Stimulated activated CD4-positive, alpha-beta T cell treated with anti-CD3 and anti-CD28 coated beads, Interleukin-12 subunit alpha, Interleukin-12 subunit beta, amount 100 ng/mL, for 48 hours (primary cell): ENCODE measurements around the gene GNB1.
A peak's percentile ranks its signal among the peaks of the same experiment; 100 is the strongest.

Experiments used
- DNase-seq, 3 donors: peaks; one replicate each; pipeline ENCODE4 v3.0.0-alpha.2; 2020; ENCODE audit warnings: low read depth in 2 of 3, low spot score in 1 of 3

GNB1 gene

DNA sequence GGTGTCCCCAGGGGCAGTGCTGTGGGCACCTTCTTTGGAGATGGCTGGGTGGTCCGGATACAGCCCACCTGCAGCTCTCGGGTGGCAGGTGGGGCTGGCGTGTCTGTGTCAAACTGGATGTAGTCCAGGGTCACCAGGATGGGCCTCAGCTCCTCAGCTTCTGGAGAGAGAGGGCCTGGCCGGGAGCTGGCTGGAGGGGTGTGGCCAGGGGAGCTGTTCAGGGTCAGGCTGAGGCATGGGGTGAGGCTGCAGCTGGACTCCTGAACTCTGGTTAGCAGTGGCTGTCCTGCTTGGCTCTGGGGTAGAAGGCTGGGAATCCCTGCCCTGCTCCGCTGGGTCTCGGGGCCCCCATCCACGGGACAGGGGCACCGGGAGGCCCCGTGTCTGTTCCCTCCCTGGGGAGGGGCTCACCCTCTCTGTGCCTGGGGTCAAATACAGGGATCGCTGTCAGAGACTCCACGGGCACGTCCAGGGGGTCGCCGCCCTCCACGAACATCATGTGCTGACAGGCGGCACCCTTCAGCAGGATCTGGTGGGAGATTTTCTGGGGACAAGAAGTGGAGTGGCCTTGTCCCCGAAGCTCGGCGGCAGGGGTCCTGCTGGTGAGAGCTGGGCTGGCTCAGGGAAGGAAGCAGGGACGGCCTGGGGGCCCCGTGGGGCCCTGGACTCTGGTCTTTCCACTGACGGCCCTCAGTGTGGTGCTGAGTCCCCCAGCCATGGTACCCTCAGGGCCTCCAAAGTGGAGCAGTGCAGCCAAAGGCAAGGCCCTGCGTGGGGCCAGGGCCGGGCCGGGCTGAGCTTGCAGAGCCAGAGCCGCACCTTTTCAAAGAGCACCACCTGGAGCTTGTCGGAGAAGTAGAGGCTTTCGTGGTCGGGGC, 32.3 kb upstream of the GNB1 start:
- no peak for DNase-seq

- DNase-seq, result no peak
Measured at GRCh38 chr1:1922702-1922955, 31.7 kb upstream of the GNB1 start.

- DNase-seq, result no peak
Measured at GRCh38 chr1:1921901-1922701, 31.2 kb upstream of the GNB1 start.

DNA sequence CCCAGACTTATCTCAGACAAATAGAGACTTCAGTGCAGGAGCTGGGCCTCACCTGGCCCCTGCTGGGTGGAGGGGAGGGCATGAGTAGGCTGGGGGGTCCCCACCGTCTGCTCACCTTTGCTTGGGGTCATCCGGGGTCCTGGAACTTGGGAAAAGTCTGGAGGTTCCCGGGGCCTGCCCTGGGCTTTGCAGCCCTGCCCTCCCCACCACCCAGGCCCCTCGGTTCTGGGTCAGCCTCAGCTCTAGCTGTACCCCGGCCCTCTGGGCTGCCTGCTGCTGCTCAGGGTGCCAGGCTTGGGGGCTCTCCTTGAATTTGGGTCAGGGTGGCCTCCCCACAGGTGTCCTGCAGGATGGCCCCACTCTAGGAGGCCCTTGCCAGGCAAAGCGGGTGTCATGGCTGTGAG, 30.6 kb upstream of the GNB1 start:
- DNase-seq, result no peak

- DNase-seq, result no peak
Measured at GRCh38 chr1:1920608-1921458, 29.9 kb upstream of the GNB1 start.

- no peak for DNase-seq
Measured at GRCh38 chr1:1920057-1920607, 29.2 kb upstream of the GNB1 start.

GRCh38 chr1:1919304-1920056, 28.6 kb upstream of the GNB1 start:
- peak; percentile 97 to 98 (median 97) for DNase-seq

- DNase-seq, result no peak
Measured at GRCh38 chr1:1918901-1919303, 28.0 kb upstream of the GNB1 start, which contains the start of gene TMEM52. Gene TMEM52, minus strand, starts transcription at chr1:1919279. Its CDS starts 14 bp downstream, at chr1:1919265.

- DNase-seq, result no peak
Measured at GRCh38 chr1:1917995-1918900, 27.4 kb upstream of the GNB1 start.

GRCh38 chr1:1917304-1917976, 26.6 kb upstream of the GNB1 start:
- no peak for DNase-seq

DNA sequence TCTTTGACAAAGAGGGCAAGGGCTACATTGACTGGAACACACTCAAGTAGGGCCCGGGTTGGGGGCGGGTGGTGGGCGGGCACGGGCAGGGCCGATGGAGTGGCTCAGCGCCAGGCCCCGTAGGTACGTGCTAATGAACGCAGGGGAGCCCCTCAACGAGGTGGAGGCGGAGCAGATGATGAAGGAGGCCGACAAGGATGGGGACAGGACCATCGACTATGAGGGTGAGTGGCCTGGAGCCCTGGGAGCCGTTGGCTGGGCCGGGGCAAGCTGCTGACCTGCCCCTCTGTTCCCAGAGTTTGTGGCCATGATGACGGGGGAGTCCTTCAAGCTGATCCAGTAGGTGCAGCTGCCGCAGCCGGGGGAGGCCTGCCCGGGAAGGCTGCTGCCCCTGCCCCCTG, 26.0 kb upstream of the GNB1 start:
- DNase-seq, result no peak

DNA sequence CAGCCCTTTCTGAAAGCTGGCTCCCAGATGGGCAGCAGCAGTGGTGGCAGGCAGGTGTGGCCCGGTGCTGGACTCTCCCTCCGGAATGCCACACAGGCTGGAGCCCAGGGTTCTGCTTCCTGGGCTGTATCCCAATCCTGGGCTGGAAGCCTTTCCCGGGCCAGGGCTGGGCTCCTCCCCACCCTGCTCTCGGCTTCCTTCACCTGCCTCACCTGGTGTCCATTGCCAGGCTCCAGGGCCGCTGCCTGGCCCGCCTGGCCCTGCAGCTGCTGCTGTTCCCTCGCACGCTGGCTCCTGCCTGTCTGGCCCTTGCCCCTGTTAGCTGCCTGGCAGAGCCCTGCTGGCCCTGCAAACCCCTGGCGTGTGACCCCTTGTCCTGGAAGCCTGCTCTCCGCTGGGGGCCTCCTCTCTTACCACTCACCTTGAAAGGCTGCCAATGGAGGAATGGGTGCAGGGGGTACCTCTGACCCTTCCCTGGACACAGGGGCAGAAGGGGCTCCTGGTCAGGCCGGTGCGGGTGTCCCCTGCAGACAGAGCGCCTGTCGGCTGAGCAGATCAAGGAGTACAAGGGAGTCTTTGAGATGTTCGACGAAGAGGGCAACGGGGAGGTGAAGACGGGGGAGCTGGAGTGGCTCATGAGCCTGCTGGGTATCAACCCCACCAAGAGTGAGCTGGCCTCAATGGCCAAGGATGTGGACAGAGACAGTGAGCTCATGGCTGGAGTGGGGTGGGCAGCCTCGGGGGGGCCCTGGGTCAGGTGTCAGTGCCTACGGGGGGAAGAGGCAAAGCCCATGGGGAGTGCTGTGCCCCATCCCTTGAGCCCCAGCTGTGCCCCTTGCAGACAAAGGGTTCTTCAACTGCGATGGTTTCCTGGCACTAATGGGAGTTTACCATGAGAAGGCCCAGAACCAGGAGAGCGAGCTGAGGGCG, 25.3 kb upstream of the GNB1 start:
- DNase-seq, result no peak

- no peak for DNase-seq
Measured at GRCh38 chr1:1914971-1915692, 24.2 kb upstream of the GNB1 start, which contains the start of gene CALML6. Gene CALML6, plus strand, starts transcription at chr1:1915260. Its CDS starts 21 bp downstream, at chr1:1915281.

DNA sequence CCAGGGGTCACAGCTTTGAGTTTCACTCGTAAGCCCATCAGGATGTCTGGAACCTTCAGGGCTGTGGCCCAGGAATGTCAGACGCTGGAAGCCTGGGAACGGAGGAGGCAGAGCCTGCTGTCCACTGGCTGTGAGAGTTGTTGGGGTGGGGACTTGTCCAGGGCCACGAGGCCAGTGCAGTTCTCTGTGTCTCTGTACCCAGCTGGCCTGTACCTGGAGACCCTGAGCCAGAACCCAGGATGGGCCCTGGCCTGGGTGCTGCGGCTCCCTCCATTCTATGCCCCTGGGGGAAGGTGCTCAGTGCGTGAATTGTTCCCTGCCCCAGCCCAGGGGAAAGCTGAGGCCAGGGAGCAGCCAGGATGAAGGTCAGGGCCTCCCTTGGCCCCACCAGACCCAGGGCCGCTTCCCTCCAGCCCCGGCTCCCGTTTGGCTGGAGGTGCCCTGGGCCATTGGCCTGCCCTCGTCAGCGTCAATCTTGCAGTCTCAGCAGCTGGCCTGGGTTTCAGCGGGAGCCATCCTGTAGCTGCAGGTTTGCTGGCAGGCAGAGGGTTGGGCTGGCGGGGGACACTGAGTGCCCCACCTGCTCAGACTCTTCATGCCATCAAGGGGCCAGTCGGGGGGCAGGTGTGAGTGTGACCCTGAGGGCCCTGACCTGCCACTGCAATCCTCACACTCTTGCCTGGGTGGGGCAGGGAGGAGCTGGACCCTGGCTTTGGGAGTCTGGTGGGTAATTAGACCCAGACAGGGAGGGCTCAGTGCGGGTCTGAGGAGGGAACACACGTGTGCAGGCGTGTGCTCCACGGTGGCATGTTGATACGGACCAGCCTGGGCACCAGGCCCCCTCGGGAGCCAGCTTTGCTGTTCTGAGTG, 23.4 kb upstream of the GNB1 start:
- no peak for DNase-seq

GRCh38 chr1:1911350-1912041, 20.6 kb upstream of the GNB1 start:
- DNase-seq, result no peak
